ENCODE data around the gene MYH6. TPM values are rescaled to one million over a fixed set of nuclear protein-coding genes. Genes with fewer than 3 reads are reported as not detected.
"Not testable (repeated sequence)": the region's sequence is repeated elsewhere in the genome, so short reads cannot be mapped to it uniquely, and the experiment has no call there.

Gene MYH6
- 10 to 100 TPM in 1 of 4 donors, 1 to 10 TPM in 1, under 1 TPM in 2; 0.01 to 52.1 (median 1.1) TPM for polyA plus RNA-seq
- long read RNA-seq, donor 1, result 0 reads
- long read RNA-seq, donor 2, result 0 reads
- long read RNA-seq, donor 3, result 0 reads
- long read RNA-seq, donor 4, result 0 reads
- long read RNA-seq, donor 5, result 0 reads
- long read RNA-seq, donor 6, result 0 reads
- long read RNA-seq, donor 7, result 0 reads
- long read RNA-seq, donor 8, result 0 reads
- long read RNA-seq, donor 9, result 0 reads
- long read RNA-seq, donor 10, result 0 reads

DNA sequence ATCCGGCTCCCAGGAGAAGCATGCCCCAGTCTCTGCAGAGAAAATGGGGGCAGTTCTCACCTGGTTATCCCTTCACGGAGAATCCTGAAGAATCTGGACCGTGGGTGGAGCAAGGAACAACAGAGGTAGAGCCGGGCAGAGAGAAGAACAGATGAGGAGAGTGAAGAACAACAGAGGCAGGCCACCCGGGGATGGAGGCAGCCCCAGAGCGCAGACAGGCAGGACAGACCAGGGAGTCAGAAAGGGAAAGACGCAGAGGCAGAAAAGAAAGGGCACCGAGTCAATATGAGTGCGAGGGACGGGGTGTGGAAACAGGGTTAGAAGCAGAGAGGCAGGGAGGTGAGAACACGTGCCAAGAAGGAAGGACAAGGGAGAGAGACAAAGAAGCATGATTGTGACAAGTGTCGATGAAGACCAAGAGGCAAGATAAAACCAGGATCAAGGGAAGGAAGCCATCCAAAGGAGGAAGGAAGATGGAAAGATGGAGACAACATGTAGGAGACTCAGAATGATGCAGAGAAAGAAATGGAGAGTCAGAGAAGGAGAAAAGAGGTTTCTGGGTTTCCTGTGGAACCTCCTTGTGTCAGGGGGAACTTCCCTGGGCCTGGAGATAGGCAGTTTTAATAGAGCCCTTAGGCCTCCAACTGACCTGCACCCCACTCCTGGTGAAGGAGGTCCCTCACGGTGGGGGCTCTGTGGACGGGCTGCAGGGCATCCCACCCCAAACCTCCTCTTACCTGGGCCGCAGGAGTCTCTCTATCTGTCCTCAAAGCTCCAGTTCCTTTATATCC, at the start of gene MYH6:
MYH6 (minus strand) TSS at position 758 of the 791 bp plus-strand sequence. CDS start 1,050 bp downstream, outside the sequence.
- Histone ChIP-seq H3K36me3 (ENCODE audit: control insufficient read depth in 3 of 3, insufficient read depth in 2 of 3, low read depth in 1 of 3, low read length in 3 of 3) (no peaks in the 10 kb centered on the region), H3K9me3 (ENCODE audit: control insufficient read depth in 2 of 2, insufficient read depth in 1 of 2, low read depth in 1 of 2, low read length in 1 of 2) (no peaks in the 10 kb centered on the region), H3K4me3 (ENCODE audit: low read depth in 1 of 3, low read length in 3 of 3) (no peak within 1 kb of the TSS), H3K27ac (ENCODE audit: low read depth in 1 of 3, low read length in 2 of 3) (no peak within 1 kb of the TSS), H3K27me3 (ENCODE audit: control insufficient read depth in 3 of 3, insufficient read depth in 3 of 3, low read length in 3 of 3) (peaks cover 0 to 5% (median 0%) of the 10 kb centered on the region in 3 donors), H3K4me1 (ENCODE audit: control insufficient read depth in 3 of 3, insufficient read depth in 2 of 3, low read depth in 1 of 3, low read length in 2 of 3) (no peaks in the 10 kb centered on the region)
- FAIRE-seq, result no peak
- no peak for DNase-seq
- 69 to 80% (median 75%) methylated on average over 14 to 15 of the region's 15 CpGs for WGBS, 3 donors

DNA sequence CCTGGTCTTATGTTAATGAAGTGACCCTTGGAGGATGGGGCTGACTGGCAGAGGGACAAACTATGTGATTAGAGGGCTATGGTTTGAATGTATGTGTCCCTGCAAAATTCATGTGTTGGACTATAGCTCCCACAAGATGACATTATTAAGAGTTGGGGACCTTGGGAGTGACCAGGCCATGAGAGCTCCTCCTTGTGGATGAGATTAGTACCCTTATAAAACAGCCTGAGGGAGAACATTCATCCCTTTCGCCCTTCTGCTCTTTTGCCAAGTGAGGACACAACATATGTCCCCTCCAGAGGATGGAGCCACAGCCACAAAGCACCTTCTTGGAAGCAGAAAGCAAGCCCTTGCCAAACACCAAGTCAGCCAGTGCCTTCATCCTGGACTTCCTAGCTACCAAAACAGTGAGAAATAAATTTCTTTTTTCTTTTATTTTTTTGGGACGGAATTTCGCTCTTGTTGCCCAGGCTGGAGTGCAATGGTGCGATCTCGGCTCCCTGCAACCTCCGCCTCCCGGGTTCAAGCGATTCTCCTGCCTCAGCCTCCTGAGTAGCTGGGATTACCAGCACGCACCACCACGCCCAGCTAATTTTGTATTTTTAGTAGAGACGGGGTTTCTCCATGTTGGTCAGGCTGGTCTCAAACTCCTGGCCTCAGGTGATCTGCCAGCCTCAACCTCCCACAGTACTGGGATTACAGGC, 49.0 kb upstream of the MYH6 start:
- 90 to 96% (median 94%) methylated on average over 10 to 11 of the region's 11 CpGs for WGBS, 3 donors
- H3K4me1 ChIP-seq (ENCODE audit: control insufficient read depth in 3 of 3, insufficient read depth in 2 of 3, low read depth in 1 of 3, low read length in 2 of 3); H3K36me3 ChIP-seq (ENCODE audit: control insufficient read depth in 3 of 3, insufficient read depth in 2 of 3, low read depth in 1 of 3, low read length in 3 of 3); H3K4me3 ChIP-seq (ENCODE audit: low read depth in 1 of 3, low read length in 3 of 3); DNase-seq; FAIRE-seq; H3K27me3 ChIP-seq (ENCODE audit: control insufficient read depth in 3 of 3, insufficient read depth in 3 of 3, low read length in 3 of 3); H3K9me3 ChIP-seq (ENCODE audit: control insufficient read depth in 2 of 2, insufficient read depth in 1 of 2, low read depth in 1 of 2, low read length in 1 of 2): not testable (repeated sequence)
- H3K27ac ChIP-seq (ENCODE audit: low read depth in 1 of 3, low read length in 2 of 3), result peak overlapping the region in 2 of 3 donors; percentile 16 to 82

DNA sequence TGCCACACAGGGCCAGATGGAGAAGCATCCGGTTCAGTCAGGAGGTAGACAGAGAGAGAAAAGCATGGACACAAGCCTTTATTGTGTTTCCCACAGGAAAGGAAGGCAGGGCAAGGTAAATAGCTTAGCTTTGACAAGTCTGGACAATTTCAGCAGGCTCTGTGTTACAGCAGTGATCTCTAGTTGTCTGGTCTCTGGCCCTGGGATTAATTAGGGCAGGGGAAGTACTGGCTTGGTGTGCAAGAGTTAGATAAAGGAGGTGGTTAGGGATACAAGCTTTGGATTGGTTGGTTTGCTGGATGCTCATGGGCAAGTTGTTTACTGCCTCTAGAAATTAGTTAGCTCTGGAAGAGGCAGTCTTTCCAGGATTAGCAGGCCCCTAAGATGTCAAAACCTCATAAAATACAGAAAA, 46.4 kb upstream of the MYH6 start:
- Histone ChIP-seq H3K27me3 (ENCODE audit: control insufficient read depth in 3 of 3, insufficient read depth in 3 of 3, low read length in 3 of 3) (peaks cover 0 to 1% (median 0%) of the 10 kb centered on the region in 3 donors), H3K4me3 (ENCODE audit: low read depth in 1 of 3, low read length in 3 of 3) (no peak overlapping the region), H3K36me3 (ENCODE audit: control insufficient read depth in 3 of 3, insufficient read depth in 2 of 3, low read depth in 1 of 3, low read length in 3 of 3) (no peaks in the 10 kb centered on the region), H3K27ac (ENCODE audit: low read depth in 1 of 3, low read length in 2 of 3) (no peak overlapping the region), H3K4me1 (ENCODE audit: control insufficient read depth in 3 of 3, insufficient read depth in 2 of 3, low read depth in 1 of 3, low read length in 2 of 3) (peaks cover 0 to 9% (median 0%) of the 10 kb centered on the region in 3 donors), H3K9me3 (ENCODE audit: control insufficient read depth in 2 of 2, insufficient read depth in 1 of 2, low read depth in 1 of 2, low read length in 1 of 2) (no peaks in the 10 kb centered on the region)
- no peak for FAIRE-seq
- DNase-seq, result no peak
- 34 to 84% (median 56%) methylated on average over 1 of the region's 1 CpG for WGBS, 3 donors

DNA sequence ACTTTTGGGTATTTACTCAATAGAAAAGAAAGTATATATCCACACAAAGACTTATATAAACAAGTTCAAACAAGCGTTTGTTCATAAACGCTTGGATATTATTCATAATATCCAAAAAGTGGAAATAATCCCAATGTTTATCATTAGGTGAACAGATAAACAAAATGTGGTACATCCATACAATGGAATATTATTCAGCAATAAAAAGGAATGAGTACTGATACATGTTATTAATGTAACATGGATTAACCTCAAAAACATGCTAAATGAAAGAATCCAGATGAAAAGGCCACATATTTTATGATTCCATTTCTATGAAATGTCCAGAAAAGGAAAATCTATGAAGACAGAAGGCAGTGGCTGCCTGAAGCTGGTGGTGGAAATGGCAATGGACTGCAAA, 44.2 kb upstream of the MYH6 start:
- H3K9me3 ChIP-seq (ENCODE audit: control insufficient read depth in 2 of 2, insufficient read depth in 1 of 2, low read depth in 1 of 2, low read length in 1 of 2), result peaks cover 0 to 5% of the 10 kb centered on the region in 2 donors
- no peak for FAIRE-seq
- 86 to 94% (median 91%) methylated on average over 2 of the region's 2 CpGs for WGBS, 3 donors

DNA sequence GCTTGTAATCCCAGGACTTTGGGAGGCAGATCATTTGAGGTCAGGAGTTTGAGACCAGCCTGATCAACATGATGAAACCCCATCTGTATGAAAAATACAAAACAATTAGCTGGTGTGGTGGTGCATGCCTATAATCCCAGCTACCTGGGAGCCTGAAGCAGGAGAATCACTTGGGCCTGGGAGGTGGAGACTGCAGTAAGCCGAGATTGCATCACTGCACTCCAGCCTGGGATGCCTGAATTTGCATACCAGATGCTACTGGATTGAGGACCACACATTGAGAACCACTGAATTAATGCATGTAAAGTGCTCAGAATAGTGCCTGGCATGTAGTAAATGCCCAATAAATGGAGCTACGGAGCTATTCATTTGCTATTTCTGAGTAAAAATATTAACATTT, 42.3 kb upstream of the MYH6 start:
- no peak for FAIRE-seq
- H3K27ac ChIP-seq (ENCODE audit: low read depth in 1 of 3, low read length in 2 of 3), result no peak overlapping the region

More for the DNA sequence above, 44.2 kb upstream of the MYH6 start:
- DNase-seq, result no peak
- Histone ChIP-seq H3K4me1 (ENCODE audit: control insufficient read depth in 3 of 3, insufficient read depth in 2 of 3, low read depth in 1 of 3, low read length in 2 of 3) (peaks cover 2 to 14% (median 5%) of the 10 kb centered on the region in 3 donors), H3K36me3 (ENCODE audit: control insufficient read depth in 3 of 3, insufficient read depth in 2 of 3, low read depth in 1 of 3, low read length in 3 of 3) (no peaks in the 10 kb centered on the region), H3K27ac (ENCODE audit: low read depth in 1 of 3, low read length in 2 of 3) (no peak overlapping the region), H3K4me3 (ENCODE audit: low read depth in 1 of 3, low read length in 3 of 3) (no peak overlapping the region), H3K27me3 (ENCODE audit: control insufficient read depth in 3 of 3, insufficient read depth in 3 of 3, low read length in 3 of 3) (peaks cover 0 to 1% (median 0%) of the 10 kb centered on the region in 3 donors)

DNA sequence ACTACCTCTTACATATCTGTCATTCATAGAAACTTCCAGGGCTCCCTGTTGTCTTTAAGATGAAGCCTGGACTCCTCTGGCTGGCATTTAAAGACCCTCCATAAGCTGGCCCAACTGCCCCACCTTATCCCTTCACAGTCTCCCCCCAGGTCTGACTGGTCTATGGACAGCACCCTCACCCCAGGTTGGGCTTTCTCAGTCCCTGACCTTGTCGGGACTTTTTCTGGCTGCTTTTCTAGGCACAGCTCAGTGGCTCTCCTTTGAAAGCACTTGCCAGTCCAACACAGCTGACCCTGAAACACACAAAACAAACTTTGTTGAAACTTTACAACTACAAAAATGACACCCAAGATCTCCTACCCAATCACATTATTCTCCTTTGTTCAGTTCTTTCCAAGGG, 41.2 kb upstream of the MYH6 start:
- H3K4me1 ChIP-seq (ENCODE audit: control insufficient read depth in 3 of 3, insufficient read depth in 2 of 3, low read depth in 1 of 3, low read length in 2 of 3), result peaks cover 2 to 25% (median 5%) of the 10 kb centered on the region in 3 donors
- no peak for DNase-seq
- no peak for FAIRE-seq
- H3K27ac ChIP-seq (ENCODE audit: low read depth in 1 of 3, low read length in 2 of 3), result no peak overlapping the region
- 87 to 100% (median 90%) methylated on average over 1 of the region's 1 CpG for whole genome bisulfite sequencing, 3 donors
- no peaks in the 10 kb centered on the region for H3K36me3 ChIP-seq (ENCODE audit: control insufficient read depth in 3 of 3, insufficient read depth in 2 of 3, low read depth in 1 of 3, low read length in 3 of 3)
- peaks cover 0 to 5% of the 10 kb centered on the region in 2 donors for H3K9me3 ChIP-seq (ENCODE audit: control insufficient read depth in 2 of 2, insufficient read depth in 1 of 2, low read depth in 1 of 2, low read length in 1 of 2)
- H3K27me3 ChIP-seq (ENCODE audit: control insufficient read depth in 3 of 3, insufficient read depth in 3 of 3, low read length in 3 of 3), result no peaks in the 10 kb centered on the region
- no peak overlapping the region for H3K4me3 ChIP-seq (ENCODE audit: low read depth in 1 of 3, low read length in 3 of 3)

More for the DNA sequence above, 42.3 kb upstream of the MYH6 start:
- H3K9me3 ChIP-seq (ENCODE audit: control insufficient read depth in 2 of 2, insufficient read depth in 1 of 2, low read depth in 1 of 2, low read length in 1 of 2), result peaks cover 0 to 5% of the 10 kb centered on the region in 2 donors
- H3K4me1 ChIP-seq (ENCODE audit: control insufficient read depth in 3 of 3, insufficient read depth in 2 of 3, low read depth in 1 of 3, low read length in 2 of 3), result peaks cover 2 to 25% (median 5%) of the 10 kb centered on the region in 3 donors
- DNase-seq, result no peak
- WGBS, 3 donors, result 72 to 77% (median 74%) methylated on average over 2 of the region's 2 CpGs
- no peaks in the 10 kb centered on the region for H3K36me3 ChIP-seq (ENCODE audit: control insufficient read depth in 3 of 3, insufficient read depth in 2 of 3, low read depth in 1 of 3, low read length in 3 of 3)
- H3K4me3 ChIP-seq (ENCODE audit: low read depth in 1 of 3, low read length in 3 of 3), result no peak overlapping the region
- H3K27me3 ChIP-seq (ENCODE audit: control insufficient read depth in 3 of 3, insufficient read depth in 3 of 3, low read length in 3 of 3), result peaks cover 0 to 1% (median 0%) of the 10 kb centered on the region in 3 donors

DNA sequence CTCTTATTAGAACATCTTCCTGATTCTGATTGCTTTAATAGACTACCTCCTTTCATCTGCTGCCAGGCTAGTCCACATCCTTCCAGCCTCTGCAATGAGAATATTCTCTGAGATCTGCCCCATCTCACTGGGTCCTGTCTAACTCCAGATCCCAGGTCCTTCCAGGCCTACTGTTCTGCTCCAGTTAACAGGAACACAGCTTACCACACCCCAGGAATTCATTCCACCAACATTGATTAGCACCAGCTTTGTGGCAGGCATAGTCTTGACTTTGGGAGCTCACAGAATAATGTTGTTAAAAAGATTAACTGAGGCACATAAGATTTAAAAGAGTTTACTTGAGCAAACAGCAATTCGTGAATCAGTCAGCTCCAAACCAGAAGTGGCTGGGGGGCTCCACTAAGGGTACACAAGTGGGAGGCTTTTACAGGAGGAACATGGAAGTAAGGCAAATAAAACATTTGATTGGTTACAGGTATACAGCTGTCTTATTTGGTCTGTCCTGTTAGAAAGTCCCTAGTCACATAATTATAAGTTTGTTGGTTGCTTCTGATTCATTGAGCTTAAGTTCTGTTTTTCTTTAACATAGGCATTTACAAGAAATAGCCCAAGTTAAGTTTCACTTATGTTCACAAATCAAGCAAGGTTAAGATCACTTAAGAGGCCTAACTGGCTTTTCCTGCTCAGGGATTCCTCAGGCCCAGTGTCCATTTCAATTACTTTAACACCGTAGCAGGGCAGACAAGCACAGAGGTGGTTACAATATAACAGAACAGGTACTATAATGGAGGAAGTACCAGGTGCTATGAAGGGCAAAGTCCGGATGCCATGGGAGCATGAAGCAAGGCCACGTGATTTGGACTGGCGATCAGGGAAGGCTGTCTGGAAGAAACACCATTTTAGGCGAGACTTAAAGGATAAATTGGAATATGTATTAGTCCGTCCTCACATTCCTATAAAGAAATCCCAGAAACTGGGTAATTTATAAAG, 39.6 kb upstream of the MYH6 start:
- Histone ChIP-seq H3K27ac (ENCODE audit: low read depth in 1 of 3, low read length in 2 of 3) (peak overlapping the region; percentile 58 to 74 (median 62)), H3K4me3 (ENCODE audit: low read depth in 1 of 3, low read length in 3 of 3) (no peak overlapping the region), H3K9me3 (ENCODE audit: control insufficient read depth in 2 of 2, insufficient read depth in 1 of 2, low read depth in 1 of 2, low read length in 1 of 2) (peaks cover 0 to 5% of the 10 kb centered on the region in 2 donors), H3K36me3 (ENCODE audit: control insufficient read depth in 3 of 3, insufficient read depth in 2 of 3, low read depth in 1 of 3, low read length in 3 of 3) (no peaks in the 10 kb centered on the region), H3K27me3 (ENCODE audit: control insufficient read depth in 3 of 3, insufficient read depth in 3 of 3, low read length in 3 of 3) (no peaks in the 10 kb centered on the region), H3K4me1 (ENCODE audit: control insufficient read depth in 3 of 3, insufficient read depth in 2 of 3, low read depth in 1 of 3, low read length in 2 of 3) (peaks cover 2 to 26% (median 5%) of the 10 kb centered on the region in 3 donors)
- no peak for FAIRE-seq
- DNase-seq, result peak; percentile 91 to 95
- 25 to 61% (median 37%) methylated on average over 7 of the region's 7 CpGs for WGBS, 3 donors
